NCI-H82 treated with DMSO at 0.1 percent for 48 hours (cell line): ENCODE results near the gene DYNC1LI2.
"Not testable (repeated sequence)": the region's sequence is repeated elsewhere in the genome, so short reads cannot be mapped to it uniquely, and the experiment has no call there.

Source experiments
- DNase-seq: peaks from one replicate; lab custom pipeline; 2025; ENCODE audit not compliant: unreplicated experiment; lab: John Stamatoyannopoulos, UW

Gene DYNC1LI2

GRCh38 chr16:66698046-66698445, 53.4 kb downstream of the DYNC1LI2 start:
- no peak for DNase-seq

- DNase-seq, result peak; percentile 5
Measured at GRCh38 chr16:66696669-66697630, 54.5 kb downstream of the DYNC1LI2 start, which contains the start of gene CMTM4. TSS of gene CMTM4 (minus strand) at chr16:66696743. CDS start at chr16:66696525, 218 bp downstream.

GRCh38 chr16:66695935-66696668, 55.3 kb downstream of the DYNC1LI2 start:
- DNase-seq, result no peak

GRCh38 chr16:66695471-66695934, 55.9 kb downstream of the DYNC1LI2 start:
- DNase-seq, result no peak

GRCh38 chr16:66693149-66693548, 58.3 kb downstream of the DYNC1LI2 start:
- no peak for DNase-seq

- DNase-seq, result no peak
Measured at GRCh38 chr16:66692341-66692740, 59.1 kb downstream of the DYNC1LI2 start.

GRCh38 chr16:66691234-66691633, 60.2 kb downstream of the DYNC1LI2 start:
- no peak for DNase-seq

- DNase-seq, result no peak
Measured at GRCh38 chr16:66690106-66690847, 61.1 kb downstream of the DYNC1LI2 start.

GRCh38 chr16:66689282-66689681, 62.1 kb downstream of the DYNC1LI2 start:
- no peak for DNase-seq

- no peak for DNase-seq
Measured at GRCh38 chr16:66687906-66688625, 63.3 kb downstream of the DYNC1LI2 start.

GRCh38 chr16:66685501-66686115, 65.8 kb downstream of the DYNC1LI2 start:
- DNase-seq, result not testable (repeated sequence)

- DNase-seq, result no peak
Measured at GRCh38 chr16:66682271-66682670, 69.1 kb downstream of the DYNC1LI2 start.

- no peak for DNase-seq
Measured at GRCh38 chr16:66681676-66682075, 69.7 kb downstream of the DYNC1LI2 start.

- DNase-seq, result no peak
Measured at GRCh38 chr16:66678337-66678736, 73.1 kb downstream of the DYNC1LI2 start.

GRCh38 chr16:66677836-66678235, 73.6 kb downstream of the DYNC1LI2 start:
- DNase-seq, result no peak

GRCh38 chr16:66677179-66677578, 74.2 kb downstream of the DYNC1LI2 start:
- DNase-seq, result no peak

GRCh38 chr16:66676599-66676998, 74.8 kb downstream of the DYNC1LI2 start:
- DNase-seq, result no peak

GRCh38 chr16:66673691-66674090, 77.7 kb downstream of the DYNC1LI2 start:
- DNase-seq, result no peak
